ENCODE measurements around the gene CHRDL2. TPM values are rescaled to one million over a fixed set of nuclear protein-coding genes. Genes with fewer than 3 reads are reported as not detected.
"Not testable (repeated sequence)": the region's sequence is repeated elsewhere in the genome, so short reads cannot be mapped to it uniquely, and the experiment has no call there.

CHRDL2 gene
- total RNA-seq, 1 experiment from 2014 or later = not detected

GRCh38 chr11:74750598-74750997 lies 19.4 kb upstream of the CHRDL2 start:
- intact Hi-C loops (cut with micrococcal nuclease); BruUV-seq (replicated peaks); H4K20me1 ChIP-seq (ENCODE audit: insufficient read depth); ATAC-seq; H3K27me3 ChIP-seq (ENCODE audit: insufficient read depth, low read length); H2AFZ ChIP-seq (ENCODE audit: low read depth, low read length, poor library complexity, severe bottlenecking); H3K9me3 ChIP-seq (ENCODE audit: control insufficient read depth in 1 of 2, insufficient read depth in 1 of 2, low read depth in 1 of 2, low read length in 2 of 2); H3K9me2 ChIP-seq (ENCODE audit: insufficient read depth); DNase-seq (ENCODE audit: low read depth, low spot score); H3K27ac ChIP-seq (ENCODE audit: low read depth, low read length); H3K4me3 ChIP-seq (replicated peaks in 1 of 2; ENCODE audit: low read depth in 1 of 2, low read length in 2 of 2); H3K9ac ChIP-seq (ENCODE audit: low read length); H3K36me3 ChIP-seq (ENCODE audit: control insufficient read depth in 1 of 2, insufficient read depth in 2 of 2, low read length in 2 of 2); RAD21 ChIA-PET (ENCODE audit: low non-redundant PET in 1 of 2, low total read pairs in 2 of 2, uncharacterized antibody in 2 of 2, unreplicated experiment in 2 of 2): not testable (repeated sequence)
- peaks cover 11 to 39% of the 10 kb centered on the region in 2 experiments for H3K4me1 ChIP-seq (ENCODE audit: control insufficient read depth in 1 of 2, insufficient read depth in 2 of 2, low read length in 2 of 2)
- ChIA-PET CTCF (interaction anchor here (1.5 kb wide), 1 partner anchor 11 kb away, joined by 4 read pairs; no protein-coding TSS in a partner anchor), POLR2A (interaction anchor here (0.7 kb wide), 1 partner anchor 199 kb away, joined by 3 read pairs; the partner anchor contains the start of gene SPCS2)
- H3K4me2 ChIP-seq (ENCODE audit: low read length) = peak overlapping the region; percentile 99; the same call in 1 of the 2 replicates
- H3K79me2 ChIP-seq (ENCODE audit: insufficient read depth, low read length) = peaks cover 63% of the 10 kb centered on the region

GRCh38 chr11:74749965-74750296 lies 18.7 kb upstream of the CHRDL2 start:
- H3K4me2 ChIP-seq (ENCODE audit: low read length) = peak overlapping the region; percentile 99
- H4K20me1 ChIP-seq (ENCODE audit: insufficient read depth) = peaks cover 4% of the 10 kb centered on the region; the same call in 1 of the 2 replicates
- H3K27me3 ChIP-seq (ENCODE audit: insufficient read depth, low read length) = no peaks in the 10 kb centered on the region
- intact Hi-C loops (cut with micrococcal nuclease) = no loop called here
- POLR2A ChIA-PET = no interaction called here
- peaks cover 11 to 36% of the 10 kb centered on the region in 2 experiments for H3K4me1 ChIP-seq (ENCODE audit: control insufficient read depth in 1 of 2, insufficient read depth in 2 of 2, low read length in 2 of 2)
- no peaks in the 10 kb centered on the region for H3K36me3 ChIP-seq (ENCODE audit: control insufficient read depth in 1 of 2, insufficient read depth in 2 of 2, low read length in 2 of 2)
- peak overlapping the region; percentile 87 for H3K9ac ChIP-seq (ENCODE audit: low read length)
- CTCF ChIA-PET = interaction anchor here (1.5 kb wide), 1 partner anchor 10 kb away, joined by 4 read pairs; no protein-coding TSS in a partner anchor
- BruUV-seq (replicated peaks) = TSS peak; percentile 83
- no peaks in the 10 kb centered on the region for H3K9me3 ChIP-seq (ENCODE audit: control insufficient read depth in 1 of 2, insufficient read depth in 1 of 2, low read depth in 1 of 2, low read length in 2 of 2)
- H3K4me3 ChIP-seq (replicated peaks in 1 of 2; ENCODE audit: low read depth in 1 of 2, low read length in 2 of 2) = peak overlapping the region; percentile 64 to 93
- no peak for TF ChIP-seq RAD21 (IDR thresholded peaks at IDR 0.05; ENCODE audit: low read depth)
- TF ChIP-seq YY1 (IDR thresholded peaks at IDR 0.05; ENCODE audit: extremely low read depth, insufficient replicate concordance, low read depth, low read length) = no peak
- no peak for TF ChIP-seq ZBTB33 (IDR thresholded peaks at IDR 0.05; ENCODE audit: extremely low read depth, insufficient replicate concordance, low read length)
- no peak for TF ChIP-seq EZH2phosphoT487 (IDR thresholded peaks at IDR 0.05; ENCODE audit: borderline replicate concordance)
- TF ChIP-seq SIN3A (IDR thresholded peaks at IDR 0.05; ENCODE audit: low read depth) = no peak
- no peak for TF ChIP-seq POLR2A (IDR thresholded peaks at IDR 0.05; ENCODE audit: borderline replicate concordance, extremely low read depth, insufficient read depth, insufficient read length)
- no peak for TF ChIP-seq EGR1 (IDR thresholded peaks at IDR 0.05; ENCODE audit: low read depth)
- TF ChIP-seq SRF (IDR thresholded peaks at IDR 0.05; ENCODE audit: low read depth) = no peak
- no peak for TF ChIP-seq ZNF274 (IDR thresholded peaks at IDR 0.05; ENCODE audit: low read depth, low read length)
- no peak for TF ChIP-seq ZFX (IDR thresholded peaks at IDR 0.05)
- no peak for TF ChIP-seq ATF3 (IDR thresholded peaks at IDR 0.05)
- TF ChIP-seq EZH2 (IDR thresholded peaks at IDR 0.05) = no peak
- no peak for TF ChIP-seq FOSL1 (IDR thresholded peaks at IDR 0.05; ENCODE audit: low read depth)
- no peak for TF ChIP-seq CTCF (IDR thresholded peaks at IDR 0.05 in 2 of 3, conservative IDR thresholded peaks at IDR 0.05 in 1 of 3; ENCODE audit: borderline replicate concordance in 1 of 3, insufficient read depth in 1 of 3, low read depth in 2 of 3, low read length in 2 of 3)
- no peak for TF ChIP-seq CBX3 (IDR thresholded peaks at IDR 0.05; ENCODE audit: low read depth)
- RAD21 ChIA-PET (ENCODE audit: low non-redundant PET in 1 of 2, low total read pairs in 2 of 2, uncharacterized antibody in 2 of 2, unreplicated experiment in 2 of 2) = no interaction called here
- H2AFZ ChIP-seq (ENCODE audit: low read depth, low read length, poor library complexity, severe bottlenecking) = no peak overlapping the region
- ATAC-seq (no peak), DNase-seq (ENCODE audit: low read depth, low spot score) (no peak)
- H3K27ac ChIP-seq (ENCODE audit: low read depth, low read length) = peak overlapping the region; percentile 95
- H3K79me2 ChIP-seq (ENCODE audit: insufficient read depth, low read length) = peaks cover 57% of the 10 kb centered on the region
- H3K9me2 ChIP-seq (ENCODE audit: insufficient read depth) = no peaks in the 10 kb centered on the region

Data from HCT116 (cell line).